H9 (cell line): ENCODE results near the gene LARP6. TPM values are rescaled to one million over a fixed set of nuclear protein-coding genes. Genes with fewer than 3 reads are reported as not detected.

ENCODE experiments used
- DNase-seq: peaks from one replicate; pipeline ENCODE4 v3.0.0-alpha.2; 2017
- H2AFZ ChIP-seq: one replicate; pipeline ENCODE4 v1.6.1; 2013; ENCODE audit warnings: mild to moderate bottlenecking, low read length, control low read depth, moderate library complexity
- H2AK5ac ChIP-seq: 2 replicates; pipeline ENCODE4 v1.6.1; 2013; ENCODE audit warnings: low read length, control low read depth, mixed read lengths; ENCODE audit not compliant: insufficient read length
- H2BK120ac ChIP-seq: one replicate; pipeline ENCODE4 v1.6.1; 2013; ENCODE audit warnings: low read depth, mild to moderate bottlenecking, low read length, control low read depth, inconsistent platforms; ENCODE audit not compliant: poor library complexity, severe bottlenecking
- H2BK12ac ChIP-seq: 2 replicates; pipeline ENCODE4 v1.6.1; 2013; ENCODE audit warnings: low read length, control low read depth, mixed read lengths, low read depth; ENCODE audit not compliant: insufficient read length
- H2BK15ac ChIP-seq: 2 replicates; pipeline ENCODE4 v1.6.1; 2013; ENCODE audit warnings: low read depth, low read length, control low read depth
- H2BK20ac ChIP-seq: one replicate; pipeline ENCODE4 v1.6.1; 2013; ENCODE audit warnings: low read depth, mild to moderate bottlenecking, low read length, control low read depth, inconsistent platforms; ENCODE audit not compliant: poor library complexity, severe bottlenecking
- H2BK5ac ChIP-seq: 2 replicates; pipeline ENCODE4 v1.6.1; 2013; ENCODE audit warnings: low read length, control low read depth, mixed read lengths; ENCODE audit not compliant: insufficient read length
- H3K14ac ChIP-seq: 2 replicates; pipeline ENCODE4 v1.6.1; 2013; ENCODE audit warnings: low read length, control low read depth; ENCODE audit not compliant: insufficient read depth
- H3K18ac ChIP-seq: 2 replicates; pipeline ENCODE4 v1.6.1; 2013; ENCODE audit warnings: low read depth, mild to moderate bottlenecking, mixed read lengths, low read length, control low read depth; ENCODE audit not compliant: insufficient read length
- H3K23ac ChIP-seq: 2 replicates; pipeline ENCODE4 v1.6.1; 2013; ENCODE audit warnings: low read length, control low read depth, mixed read lengths, low read depth; ENCODE audit not compliant: insufficient read length
- H3K23me2 ChIP-seq: 2 replicates; pipeline ENCODE4 v1.6.1; 2013; ENCODE audit warnings: low read depth, mild to moderate bottlenecking, mixed read lengths, low read length, control low read depth; ENCODE audit not compliant: insufficient read length, poor library complexity, severe bottlenecking
- H3K27ac ChIP-seq: 2 replicates; pipeline ENCODE4 v1.5.1; 2013; ENCODE audit warnings: low read length, control low read depth, mixed read lengths, low read depth; ENCODE audit not compliant: insufficient read length
- H3K27me3 ChIP-seq: 2 replicates; pipeline ENCODE4 v1.6.1; 2013; ENCODE audit warnings: low read length, control low read depth, inconsistent platforms; ENCODE audit not compliant: insufficient read depth
- H3K4ac ChIP-seq: 2 replicates; pipeline ENCODE4 v1.6.1; 2013; ENCODE audit warnings: low read depth, mild to moderate bottlenecking, control low read depth, inconsistent platforms, low read length, moderate library complexity
- H3K4me1 ChIP-seq: 2 replicates; pipeline ENCODE4 v1.6.1; 2013; ENCODE audit warnings: low read length, control low read depth, inconsistent platforms; ENCODE audit not compliant: insufficient read depth
- H3K4me2 ChIP-seq: 2 replicates; pipeline ENCODE4 v1.6.1; 2013; ENCODE audit warnings: low read length, control low read depth, mixed read lengths; ENCODE audit not compliant: insufficient read length, insufficient read depth
- H3K56ac ChIP-seq: 2 replicates; pipeline ENCODE4 v1.6.1; 2013; ENCODE audit warnings: low read depth, mild to moderate bottlenecking, mixed read lengths, low read length, control low read depth; ENCODE audit not compliant: insufficient read length
- H3K79me1 ChIP-seq: 2 replicates; pipeline ENCODE4 v1.6.1; 2013; ENCODE audit warnings: low read depth, mild to moderate bottlenecking, moderate library complexity, low read length, control low read depth, inconsistent platforms; ENCODE audit not compliant: insufficient read depth, poor library complexity, severe bottlenecking
- H3K79me2 ChIP-seq: 2 replicates; pipeline ENCODE4 v1.6.1; 2013; ENCODE audit warnings: low read length, control low read depth, inconsistent platforms; ENCODE audit not compliant: insufficient read depth
- H3K9ac ChIP-seq: 2 replicates; pipeline ENCODE4 v1.6.1; 2013; ENCODE audit warnings: low read length, control low read depth, mixed read lengths; ENCODE audit not compliant: insufficient read length; ENCODE audit errors: extremely low read depth
- H3K9me3 ChIP-seq: one replicate; pipeline ENCODE4 v1.6.1; 2013; ENCODE audit warnings: low read depth, low read length, inconsistent platforms; ENCODE audit not compliant: control insufficient read depth
- H3T11ph ChIP-seq: one replicate; pipeline ENCODE4 v1.6.1; 2013; ENCODE audit warnings: mild to moderate bottlenecking, low read length, control low read depth, inconsistent platforms
- H4K20me1 ChIP-seq: one replicate; pipeline ENCODE4 v1.6.1; 2013; ENCODE audit not compliant: control insufficient read depth, insufficient read length, insufficient read depth
- H4K5ac ChIP-seq: 2 replicates; pipeline ENCODE4 v1.6.1; 2013; ENCODE audit warnings: low read depth, mild to moderate bottlenecking, mixed read lengths, low read length, control low read depth; ENCODE audit not compliant: insufficient read length
- H4K8ac ChIP-seq: replicated peaks from 2 replicates; pipeline ENCODE4 v1.6.1; 2013; ENCODE audit warnings: low read length, control low read depth, mixed read lengths, low read depth; ENCODE audit not compliant: insufficient read length
- H4K91ac ChIP-seq: 2 replicates; pipeline ENCODE4 v1.6.1; 2013; ENCODE audit warnings: low read depth, mild to moderate bottlenecking, moderate library complexity, mixed read lengths, low read length, control low read depth; ENCODE audit not compliant: insufficient read length
- H3K27ac Mint-ChIP-seq, 3 experiments: 2 replicates in 2 of 3; 3 replicates in 1 of 3; pipeline ENCODE4 v1.8.0; 2020 to 2021; ENCODE audit warnings: mixed read lengths in 3 of 3, mild to moderate bottlenecking in 1 of 3, moderate library complexity in 1 of 3
- H3K27me3 Mint-ChIP-seq: 2 replicates; pipeline ENCODE4 v1.8.0; 2021; ENCODE audit warnings: low read depth, mild to moderate bottlenecking, moderate library complexity, mixed read lengths
- H3K36me3 Mint-ChIP-seq, 3 experiments: 2 replicates in 2 of 3; 3 replicates in 1 of 3; pipeline ENCODE4 v1.8.0; 2020 to 2021; ENCODE audit warnings: low read depth in 3 of 3, mixed read lengths in 3 of 3; ENCODE audit not compliant: insufficient read depth in 1 of 3
- H3K4me1 Mint-ChIP-seq, 2 experiments: 2 replicates each; pipeline ENCODE4 v1.8.0; 2020; ENCODE audit warnings: mixed read lengths in 2 of 2
- H3K4me3 Mint-ChIP-seq, 2 experiments: 2 replicates in 1 of 2; 3 replicates in 1 of 2; pipeline ENCODE4 v1.8.0; 2020 to 2021; ENCODE audit warnings: mild to moderate bottlenecking in 2 of 2, mixed read lengths in 2 of 2, moderate library complexity in 1 of 2
- H3K9me3 Mint-ChIP-seq, 2 experiments: 2 replicates in 1 of 2; 3 replicates in 1 of 2; pipeline ENCODE4 v1.8.0; 2020; ENCODE audit warnings: mild to moderate bottlenecking in 2 of 2, mixed read lengths in 2 of 2, moderate library complexity in 1 of 2
- CTCF ChIP-seq: fragments of 200-600 bp; sonication (generic); conservative IDR thresholded peaks from 3 replicates; pipeline ENCODE4 v1.8.0; 2021; ENCODE audit warnings: antibody characterized with exemption, mild to moderate bottlenecking
- WGBS: extraction: QIAGEN DNeasy Blood & Tissue Kit; methylation state at CpG from one replicate; pipeline ENCODE4 v1.1.7; 2013; ENCODE audit warnings: missing lambda C conversion rate, low lambda C conversion rate, mixed read lengths; ENCODE audit not compliant: insufficient read length; ENCODE audit errors: extremely low coverage; 5-methylcytosine and 5-hydroxymethylcytosine counted together
- total RNA-seq: library from RNA; stranded (reverse); gene quantifications from 2 replicates; pipeline ENCODE4 v1.2.1, GENCODE V29; 2021

LARP6 gene
- total RNA-seq, 1 experiment from 2014 or later: 18.9 TPM

GRCh38 chr15:70857562-70858285 is 3.8 kb upstream of the LARP6 start:
- TF ChIP-seq CTCF: no peak
- Histone ChIP-seq H3K18ac (no peak overlapping the region), H3K4ac (no peak overlapping the region), H3K4me1 (no peaks in the 10 kb centered on the region), H3K27ac (no peak overlapping the region), H3K9ac (no peak overlapping the region), H3K56ac (no peak overlapping the region), H3K23ac (no peak overlapping the region), H3K4me2 (no peak overlapping the region), H2BK20ac (no peak overlapping the region), H4K8ac (no peak overlapping the region), H3K9me3 (no peaks in the 10 kb centered on the region), H4K91ac (no peak overlapping the region), H2AFZ (no peak overlapping the region), H2BK15ac (no peak overlapping the region), H3K23me2 (peaks cover 11% of the 10 kb centered on the region), H2BK120ac (no peak overlapping the region), H4K20me1 (no peaks in the 10 kb centered on the region), H3K27me3 (no peaks in the 10 kb centered on the region), H3K79me1 (no peaks in the 10 kb centered on the region), H3T11ph (no peak overlapping the region), H3K14ac (no peak overlapping the region), H3K79me2 (no peaks in the 10 kb centered on the region), H2BK5ac (no peak overlapping the region), H2AK5ac (no peak overlapping the region), H4K5ac (no peak overlapping the region), H2BK12ac (no peak overlapping the region)
- no CpG with 5 or more reads among the region's 3 CpGs for WGBS
- peaks cover 30% of the 10 kb centered on the region for H3K27me3 Mint-ChIP-seq
- H3K27ac Mint-ChIP-seq: no peak overlapping the region
- H3K36me3 Mint-ChIP-seq: peaks cover 0 to 2% (median 0%) of the 10 kb centered on the region in 3 experiments; a peak in 3 of 7 replicates
- H3K4me3 Mint-ChIP-seq: no peak overlapping the region
- peaks cover 10 to 11% of the 10 kb centered on the region in 2 experiments for H3K4me1 Mint-ChIP-seq
- peaks cover 0 to 2% of the 10 kb centered on the region in 2 experiments; a peak in 1 of 5 replicates for H3K9me3 Mint-ChIP-seq
- no peak for DNase-seq
